HEK293 (cell line): ENCODE data around the gene GPR146.

Source experiments
- EGR2 ChIP-seq: fragments of 450-650 bp; formaldehyde crosslinking; IDR thresholded peaks from 2 replicates; pipeline ENCODE4 v1.5.1; 2016; ENCODE audit warnings: low read depth, missing biosample characterization, missing genetic modification characterization
- MYNN ChIP-seq: fragments of 450-650 bp; formaldehyde crosslinking; IDR thresholded peaks from 2 replicates; pipeline ENCODE4 v1.5.1; 2016; ENCODE audit warnings: missing biosample characterization, missing genetic modification characterization, borderline replicate concordance
- TCF7L2 ChIP-seq: IDR thresholded peaks from 2 replicates; pipeline ENCODE4 v1.6.1; 2011; ENCODE audit warnings: low read depth, mild to moderate bottlenecking, inconsistent platforms, low read length, moderate library complexity, borderline replicate concordance
- ZNF169 ChIP-seq: fragments of 450-650 bp; formaldehyde crosslinking; IDR thresholded peaks from 2 replicates; pipeline ENCODE4 v1.5.1; 2016; ENCODE audit warnings: missing biosample characterization, missing genetic modification characterization
- ZNF24 ChIP-seq: fragments of 450-650 bp; formaldehyde crosslinking; IDR thresholded peaks from 2 replicates; pipeline ENCODE4 v1.5.1; 2016; ENCODE audit warnings: missing biosample characterization, missing genetic modification characterization
- ZNF335 ChIP-seq: fragments of 450-650 bp; formaldehyde crosslinking; conservative IDR thresholded peaks from 2 replicates; pipeline ENCODE4 v1.5.1; 2016; ENCODE audit warnings: missing biosample characterization, missing genetic modification characterization
- ZNF350 ChIP-seq: fragments of 450-650 bp; formaldehyde crosslinking; IDR thresholded peaks from 2 replicates; pipeline ENCODE4 v1.5.0; 2017; ENCODE audit warnings: missing biosample characterization, mild to moderate bottlenecking, missing genetic modification characterization
- ZNF394 ChIP-seq: fragments of 450-650 bp; formaldehyde crosslinking; IDR thresholded peaks from 2 replicates; pipeline ENCODE4 v1.5.1; 2016; ENCODE audit warnings: missing biosample characterization, missing genetic modification characterization, mild to moderate bottlenecking, moderate library complexity, borderline replicate concordance
- ZNF544 ChIP-seq: fragments of 450-650 bp; formaldehyde crosslinking; IDR thresholded peaks from 2 replicates; pipeline ENCODE4 v1.5.0; 2017; ENCODE audit warnings: missing biosample characterization, missing genetic modification characterization
- ZNF76 ChIP-seq: fragments of 450-650 bp; formaldehyde crosslinking; IDR thresholded peaks from 2 replicates; pipeline ENCODE4; 2016; ENCODE audit warnings: low read depth, missing biosample characterization, missing genetic modification characterization, borderline replicate concordance
- TF ChIP-seq, protein P1 (sequence below): fragments of 450-650 bp; formaldehyde crosslinking; IDR thresholded peaks from 2 replicates; pipeline ENCODE4 v1.5.1; 2016; ENCODE audit warnings: missing biosample characterization, missing genetic modification characterization, low read depth
- TF ChIP-seq, protein P2 (sequence below): fragments of 450-650 bp; formaldehyde crosslinking; IDR thresholded peaks from 2 replicates; pipeline ENCODE4 v1.5.1; 2016; ENCODE audit warnings: missing biosample characterization, missing genetic modification characterization

DNA sequence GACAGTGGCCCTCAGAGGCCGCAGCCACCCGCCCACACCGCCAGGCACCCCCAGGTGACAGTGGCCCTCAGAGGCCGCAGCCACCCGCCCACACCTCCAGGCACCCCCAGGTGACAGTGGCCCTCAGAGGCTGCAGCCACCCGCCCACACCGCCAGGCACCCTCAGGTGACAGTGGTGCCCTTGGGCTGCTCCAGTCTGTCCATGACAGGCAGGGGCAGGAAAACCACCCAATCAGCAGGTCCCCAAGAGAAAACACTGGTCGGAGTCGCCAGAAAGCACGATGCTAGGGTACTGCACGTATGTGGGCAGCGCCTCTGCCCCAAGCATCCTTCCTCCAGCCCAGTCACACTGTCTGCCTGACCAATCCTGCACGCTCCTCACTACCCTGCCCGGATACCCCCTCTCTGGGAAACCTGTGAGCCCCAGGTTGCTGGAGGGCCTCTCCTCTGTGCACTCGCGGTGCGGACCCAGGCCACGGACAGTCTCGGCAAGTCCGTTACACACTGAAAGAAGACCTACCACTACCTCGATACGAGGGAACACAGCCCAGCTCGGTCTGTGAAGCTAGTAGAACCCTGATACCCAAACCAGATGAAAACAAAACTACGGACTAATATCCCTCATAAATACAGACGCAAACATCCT is 11.7 kb upstream of the GPR146 start:
- TF ChIP-seq ZNF169 (tag by site-specific recombination) (no peak), ZNF335 (tag by site-specific recombination) (no peak), TCF7L2 (no peak), ZNF350 (tag by site-specific recombination) (no peak), EGR2 (tag by site-specific recombination) (no peak), ZNF544 (tag by site-specific recombination) (no peak), ZNF394 (tag by site-specific recombination) (no peak), ZNF24 (no peak), MYNN (tag by site-specific recombination) (no peak), ZNF76 (tag by site-specific recombination) (no peak)
- TF ChIP-seq, protein P1, sequence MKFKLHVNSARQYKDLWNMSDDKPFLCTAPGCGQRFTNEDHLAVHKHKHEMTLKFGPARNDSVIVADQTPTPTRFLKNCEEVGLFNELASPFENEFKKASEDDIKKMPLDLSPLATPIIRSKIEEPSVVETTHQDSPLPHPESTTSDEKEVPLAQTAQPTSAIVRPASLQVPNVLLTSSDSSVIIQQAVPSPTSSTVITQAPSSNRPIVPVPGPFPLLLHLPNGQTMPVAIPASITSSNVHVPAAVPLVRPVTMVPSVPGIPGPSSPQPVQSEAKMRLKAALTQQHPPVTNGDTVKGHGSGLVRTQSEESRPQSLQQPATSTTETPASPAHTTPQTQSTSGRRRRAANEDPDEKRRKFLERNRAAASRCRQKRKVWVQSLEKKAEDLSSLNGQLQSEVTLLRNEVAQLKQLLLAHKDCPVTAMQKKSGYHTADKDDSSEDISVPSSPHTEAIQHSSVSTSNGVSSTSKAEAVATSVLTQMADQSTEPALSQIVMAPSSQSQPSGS (tag by site-specific recombination): no peak
- TF ChIP-seq, protein P2, sequence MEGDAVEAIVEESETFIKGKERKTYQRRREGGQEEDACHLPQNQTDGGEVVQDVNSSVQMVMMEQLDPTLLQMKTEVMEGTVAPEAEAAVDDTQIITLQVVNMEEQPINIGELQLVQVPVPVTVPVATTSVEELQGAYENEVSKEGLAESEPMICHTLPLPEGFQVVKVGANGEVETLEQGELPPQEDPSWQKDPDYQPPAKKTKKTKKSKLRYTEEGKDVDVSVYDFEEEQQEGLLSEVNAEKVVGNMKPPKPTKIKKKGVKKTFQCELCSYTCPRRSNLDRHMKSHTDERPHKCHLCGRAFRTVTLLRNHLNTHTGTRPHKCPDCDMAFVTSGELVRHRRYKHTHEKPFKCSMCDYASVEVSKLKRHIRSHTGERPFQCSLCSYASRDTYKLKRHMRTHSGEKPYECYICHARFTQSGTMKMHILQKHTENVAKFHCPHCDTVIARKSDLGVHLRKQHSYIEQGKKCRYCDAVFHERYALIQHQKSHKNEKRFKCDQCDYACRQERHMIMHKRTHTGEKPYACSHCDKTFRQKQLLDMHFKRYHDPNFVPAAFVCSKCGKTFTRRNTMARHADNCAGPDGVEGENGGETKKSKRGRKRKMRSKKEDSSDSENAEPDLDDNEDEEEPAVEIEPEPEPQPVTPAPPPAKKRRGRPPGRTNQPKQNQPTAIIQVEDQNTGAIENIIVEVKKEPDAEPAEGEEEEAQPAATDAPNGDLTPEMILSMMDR: no peak
